K562 (cell line): ENCODE data around the gene CACNG7. TPM values are rescaled to one million over a fixed set of nuclear protein-coding genes. Genes with fewer than 3 reads are reported as not detected.

Experiments used
- ATAC-seq: fragments of 200-7000 bp; cut with Tn5 transposase; 3 replicates; pipeline ENCODE4 v1.9.1; 2020; ENCODE audit warnings: moderate library complexity
- BruUV-seq: library from RNA; stranded (reverse); fragments of 400-500 nt; replicated peaks from 2 replicates; lab custom pipeline; 2021; lab: Mats Ljungman, UMichigan
- CTCF ChIA-PET: fragments of 300-600 bp; formaldehyde crosslinking; extraction: SDS; loops from one replicate; lab custom pipeline; 2021; ENCODE audit warnings: low intra/inter-chr PET ratio; lab: Yijun Ruan, JAX
- POLR2A ChIA-PET: fragments of 300-600, 350-650 bp; sonication (Branson Sonifier 250); formaldehyde crosslinking; extraction: SDS; loops from one replicate; lab custom pipeline; 2021; ENCODE audit warnings: antibody characterized with exemption, inconsistent platforms; lab: Yijun Ruan, JAX
- DNase-seq, 4 experiments: peaks; one replicate each; pipeline versions ENCODE4 v3.0.0 to v3.0.0-alpha.2; 2011 to 2018; ENCODE audit warnings: low spot score in 3 of 4, mixed read lengths in 3 of 4; ENCODE audit errors: extremely low read depth in 1 of 4
- FAIRE-seq: peaks from 2 replicates; lab custom pipeline; 2011; peaks lifted over from hg19 to GRCh38; lab: Jason Lieb, UNC
- H2AFZ ChIP-seq: 2 replicates; pipeline ENCODE4 v1.6.0; 2011; ENCODE audit warnings: low read depth, low read length, control low read depth, inconsistent platforms
- H3K27ac ChIP-seq: fragments of 200-600 bp; 3 replicates; pipeline ENCODE4 v1.8.0; 2011; ENCODE audit warnings: low read depth, mild to moderate bottlenecking, control low read depth, inconsistent platforms, low read length, moderate library complexity, mixed read lengths; ENCODE audit errors: extremely low read depth
- H3K27me3 ChIP-seq, 2 experiments: fragments of 300-600 bp in 1 of 2; 2 replicates in 1 of 2; 3 replicates in 1 of 2; pipeline versions ENCODE4 v1.6.0 to v1.8.0; 2011; ENCODE audit warnings: inconsistent platforms in 2 of 2, low read length in 2 of 2, mild to moderate bottlenecking in 1 of 2, mixed read lengths in 1 of 2, moderate library complexity in 1 of 2; ENCODE audit not compliant: control insufficient read depth in 2 of 2, insufficient read depth in 2 of 2
- H3K36me3 ChIP-seq: fragments of 300-600 bp; 3 replicates; pipeline ENCODE4 v1.8.0; 2011; ENCODE audit warnings: mild to moderate bottlenecking, low read length, inconsistent platforms; ENCODE audit not compliant: control insufficient read depth, insufficient read depth
- H3K4me1 ChIP-seq, 2 experiments: fragments of 200-600 bp in 1 of 2; replicated peaks in 1 of 2; 2 replicates in 1 of 2; 3 replicates in 1 of 2; pipeline versions ENCODE4 v1.5.1 to v1.8.0; 2011; ENCODE audit warnings: inconsistent platforms in 2 of 2, low read length in 2 of 2, mild to moderate bottlenecking in 1 of 2, mixed read lengths in 1 of 2, moderate library complexity in 1 of 2; ENCODE audit not compliant: control insufficient read depth in 2 of 2, insufficient read depth in 2 of 2
- H3K4me2 ChIP-seq: 2 replicates; pipeline ENCODE4 v1.6.1; 2011; ENCODE audit warnings: low read length, control low read depth, inconsistent platforms, mixed read lengths; ENCODE audit not compliant: insufficient read depth
- H3K4me3 ChIP-seq: fragments of 200-600 bp; sonication (generic), shearing (Covaris generic); 2 replicates; pipeline ENCODE4 v1.5.1; 2016; ENCODE audit warnings: control low read depth, inconsistent platforms
- H3K79me2 ChIP-seq: fragments of 200-600 bp; 3 replicates; pipeline ENCODE4 v1.8.0; 2011; ENCODE audit warnings: low read length, inconsistent platforms; ENCODE audit not compliant: control insufficient read depth, insufficient read depth
- H3K9ac ChIP-seq, 2 experiments: 2 replicates each; pipeline versions ENCODE4 v1.6.0 to v1.6.1; 2011; ENCODE audit warnings: low read depth in 2 of 2, low read length in 2 of 2, control low read depth in 1 of 2, inconsistent platforms in 1 of 2, mild to moderate bottlenecking in 1 of 2, mixed read lengths in 1 of 2; ENCODE audit not compliant: insufficient read depth in 1 of 2
- H3K9me1 ChIP-seq: one replicate; pipeline ENCODE4 v1.6.0; 2011; ENCODE audit warnings: inconsistent platforms, mild to moderate bottlenecking, low read length, moderate library complexity; ENCODE audit not compliant: control insufficient read depth, insufficient read depth
- H3K9me3 ChIP-seq: replicated peaks from 2 replicates; pipeline ENCODE4 v1.5.1; 2011; ENCODE audit warnings: low read depth, low read length, inconsistent platforms; ENCODE audit not compliant: control insufficient read depth, insufficient read depth
- H4K20me1 ChIP-seq: replicated peaks from 2 replicates; pipeline ENCODE4 v1.6.1; 2011; ENCODE audit warnings: low read length, inconsistent platforms, mixed read lengths; ENCODE audit not compliant: control insufficient read depth, insufficient read depth
- ARHGAP35 ChIP-seq: fragments of 450-650 bp; IDR thresholded peaks from 2 replicates; pipeline ENCODE4 v1.6.1; 2018; ENCODE audit not compliant: partially characterized antibody
- BRCA1 ChIP-seq, 2 experiments: fragments of 450-650 bp in 1 of 2; sonication (generic) in 1 of 2; formaldehyde crosslinking in 1 of 2; IDR thresholded peaks; 2 replicates each; pipeline versions ENCODE4 v1.5.0 to v1.6.1; 2017 to 2020; ENCODE audit warnings: mild to moderate bottlenecking in 1 of 2, missing genetic modification reagents in 1 of 2
- CCAR2 ChIP-seq: fragments of 200-400 bp; formaldehyde crosslinking; IDR thresholded peaks from 2 replicates; pipeline ENCODE4 v1.6.1; 2017; ENCODE audit warnings: mild to moderate bottlenecking, low read depth, low read length
- COPS2 ChIP-seq: fragments of 450-650 bp; conservative IDR thresholded peaks from 2 replicates; pipeline ENCODE4 v1.6.1; 2016; ENCODE audit warnings: mild to moderate bottlenecking, moderate library complexity
- CREB3L1 ChIP-seq: fragments of 450-650 bp; IDR thresholded peaks from 2 replicates; pipeline ENCODE4 v1.6.1; 2014; ENCODE audit warnings: low read depth, mild to moderate bottlenecking, moderate library complexity, borderline replicate concordance
- EHMT2 ChIP-seq: fragments of 450-650 bp; IDR thresholded peaks from 2 replicates; pipeline ENCODE4 v1.6.1; 2018; ENCODE audit warnings: antibody characterized with exemption
- GMEB1 ChIP-seq: fragments of 250-450 bp; sonication (Bioruptor Pico); IDR thresholded peaks from 2 replicates; pipeline ENCODE4 v1.4.0; 2020; ENCODE audit warnings: mild to moderate bottlenecking
- NFATC3 ChIP-seq: fragments of 450-650 bp; IDR thresholded peaks from 2 replicates; pipeline ENCODE4 v1.6.1; 2017; ENCODE audit warnings: mild to moderate bottlenecking
- PPARD ChIP-seq: fragments of 250-450 bp; sonication (Bioruptor Pico); IDR thresholded peaks from 2 replicates; pipeline ENCODE4 v1.8.0; 2022; ENCODE audit warnings: inconsistent platforms, mild to moderate bottlenecking, moderate library complexity
- SNIP1 ChIP-seq: fragments of 450-650 bp; IDR thresholded peaks from 2 replicates; pipeline ENCODE4 v1.7.1; 2017; ENCODE audit warnings: low read depth, mild to moderate bottlenecking
- TBL1XR1 ChIP-seq, 2 experiments: IDR thresholded peaks; 2 replicates each; pipeline ENCODE4 v1.6.1; 2012; ENCODE audit warnings: improper control_type of control experiment in 2 of 2, low read length in 2 of 2, mild to moderate bottlenecking in 1 of 2
- TSC22D4 ChIP-seq: fragments of 450-650 bp; IDR thresholded peaks from 2 replicates; pipeline ENCODE4 v1.6.1; 2016; ENCODE audit warnings: missing genetic modification characterization, missing biosample characterization, control low read depth
- ZKSCAN8 ChIP-seq: fragments of 200-800 bp; sonication (Bioruptor generic); IDR thresholded peaks from 2 replicates; pipeline ENCODE4 v1.6.1; 2016; ENCODE audit warnings: missing genetic modification characterization, missing compliant biosample characterization
- ZNF445 ChIP-seq: fragments of 250-450 bp; sonication (Bioruptor Pico); IDR thresholded peaks from 2 replicates; pipeline ENCODE4 v1.4.0; 2020; ENCODE audit warnings: low read depth, mild to moderate bottlenecking, moderate library complexity
- ZNF586 ChIP-seq: fragments of 450-650 bp; formaldehyde crosslinking; conservative IDR thresholded peaks from 2 replicates; pipeline ENCODE4 v1.4.0; 2020; ENCODE audit warnings: mild to moderate bottlenecking, moderate library complexity
- ZNF699 ChIP-seq: fragments of 250-450 bp; sonication (Bioruptor Pico); IDR thresholded peaks from 2 replicates; pipeline ENCODE4 v1.8.0; 2021; ENCODE audit warnings: mild to moderate bottlenecking, moderate library complexity; ENCODE audit not compliant: insufficient replicate concordance
- WGBS: fragments of 100-300 bp; shearing (Covaris generic); methylation state at CpG from one replicate; pipeline ENCODE4 v1.1.6; 2016; ENCODE audit warnings: low coverage, mixed read lengths; ENCODE audit not compliant: insufficient coverage; ENCODE audit errors: missing lambda C conversion rate; 5-methylcytosine and 5-hydroxymethylcytosine counted together
- in situ Hi-C: fragments of 300-500 bp; cut with MboI; formaldehyde crosslinking; loops from 4 replicates; pipeline ENCODE4 v1.15.0; 2018; ENCODE audit warnings: inconsistent platforms, mixed read lengths
- intact Hi-C: fragments of 100-400 bp; cut with micrococcal nuclease; formaldehyde crosslinking; loops from 2 replicates; pipeline ENCODE4 v1.14.2; 2022
- polyA plus RNA-seq, 8 experiments: library from polyadenylated mRNA; depleted of rRNA in 4 of 8; stranded (reverse) in 5 of 8; unstranded in 3 of 8; fragments of >200 nt; fragmentation: Nextera tagmentation in 2 of 8; fragmentation: Illumina TruSeq in 1 of 8; extraction: Ambion mirVana in 2 of 8; extraction: Trizol in 1 of 8; gene quantifications; 2 replicates each; pipeline versions ENCODE4 v1.2.1 to v1.2.3, GENCODE V29; 2011 to 2014; ENCODE audit warnings: inconsistent platforms in 1 of 8, missing spikeins in 1 of 8
- total RNA-seq, 7 experiments: library from RNA; depleted of rRNA in 6 of 7; stranded (reverse); fragments of >200 nt in 6 of 7; fragmentation: Illumina TruSeq in 2 of 7; extraction: Trizol in 2 of 7; gene quantifications; 2 replicates each; pipeline versions ENCODE4 v1.2.1 to v1.2.3, GENCODE V29; 2011 to 2021; ENCODE audit warnings: low replicate concordance in 1 of 7
- TF ChIP-seq, protein P1 (sequence below): fragments of 150-350 bp; IDR thresholded peaks from 2 replicates; pipeline ENCODE4 v1.6.1; 2014; ENCODE audit warnings: low read depth, mild to moderate bottlenecking, low read length, borderline replicate concordance

CACNG7 gene
- total and polyA plus RNA-seq, 9 of the 15 experiments (the other 6 are each of a cell fraction or from before 2014, with no cell fraction given): not detected

- intact Hi-C loops: no loop called here
- no TSS peak for BruUV-seq
- peak overlapping the region in 1 of 2 experiments; percentile 81; a peak in 1 of 4 replicates for H3K9ac ChIP-seq
- TF ChIP-seq EHMT2 (no peak), TBL1XR1 (IDR thresholded peaks at IDR 0.05; ENCODE audit: low read length in 2 of 2) (no peak), ZKSCAN8 (no peak), SNIP1 (no peak), CCAR2 (no peak), COPS2 (no peak), ZNF699 (no peak), ARHGAP35 (no peak), CREB3L1 (no peak), PPARD (CRISPR knock-in tag) (no peak), ZNF445 (CRISPR knock-in tag) (no peak), TSC22D4 (tag) (no peak), NFATC3 (no peak), GMEB1 (no peak), BRCA1 (IDR thresholded peaks at IDR 0.05) (no peak), BRCA1 (CRISPR knock-in tag; IDR thresholded peaks at IDR 0.05) (no peak), ZNF586 (CRISPR knock-in tag) (no peak)
- TF ChIP-seq, protein P1, sequence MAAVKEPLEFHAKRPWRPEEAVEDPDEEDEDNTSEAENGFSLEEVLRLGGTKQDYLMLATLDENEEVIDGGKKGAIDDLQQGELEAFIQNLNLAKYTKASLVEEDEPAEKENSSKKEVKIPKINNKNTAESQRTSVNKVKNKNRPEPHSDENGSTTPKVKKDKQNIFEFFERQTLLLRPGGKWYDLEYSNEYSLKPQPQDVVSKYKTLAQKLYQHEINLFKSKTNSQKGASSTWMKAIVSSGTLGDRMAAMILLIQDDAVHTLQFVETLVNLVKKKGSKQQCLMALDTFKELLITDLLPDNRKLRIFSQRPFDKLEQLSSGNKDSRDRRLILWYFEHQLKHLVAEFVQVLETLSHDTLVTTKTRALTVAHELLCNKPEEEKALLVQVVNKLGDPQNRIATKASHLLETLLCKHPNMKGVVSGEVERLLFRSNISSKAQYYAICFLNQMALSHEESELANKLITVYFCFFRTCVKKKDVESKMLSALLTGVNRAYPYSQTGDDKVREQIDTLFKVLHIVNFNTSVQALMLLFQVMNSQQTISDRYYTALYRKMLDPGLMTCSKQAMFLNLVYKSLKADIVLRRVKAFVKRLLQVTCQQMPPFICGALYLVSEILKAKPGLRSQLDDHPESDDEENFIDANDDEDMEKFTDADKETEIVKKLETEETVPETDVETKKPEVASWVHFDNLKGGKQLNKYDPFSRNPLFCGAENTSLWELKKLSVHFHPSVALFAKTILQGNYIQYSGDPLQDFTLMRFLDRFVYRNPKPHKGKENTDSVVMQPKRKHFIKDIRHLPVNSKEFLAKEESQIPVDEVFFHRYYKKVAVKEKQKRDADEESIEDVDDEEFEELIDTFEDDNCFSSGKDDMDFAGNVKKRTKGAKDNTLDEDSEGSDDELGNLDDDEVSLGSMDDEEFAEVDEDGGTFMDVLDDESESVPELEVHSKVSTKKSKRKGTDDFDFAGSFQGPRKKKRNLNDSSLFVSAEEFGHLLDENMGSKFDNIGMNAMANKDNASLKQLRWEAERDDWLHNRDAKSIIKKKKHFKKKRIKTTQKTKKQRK: no peak
These were observed 34.5 kb upstream of the CACNG7 start for GRCh38 chr19:53874606-53874990.

More at GRCh38 chr19:53874606-53874990, 34.5 kb upstream of the CACNG7 start:
- WGBS: 74% methylated on average over 3 of the region's 6 CpGs
- CTCF ChIA-PET: no interaction called here
- H3K27me3 ChIP-seq: no peaks in the 10 kb centered on the region
- DNase-seq (no peak), FAIRE-seq (no peak), ATAC-seq (no peak)
- H3K36me3 ChIP-seq: peaks cover 42% of the 10 kb centered on the region; the same call in 2 of the 3 replicates
- H2AFZ ChIP-seq: no peak overlapping the region
- in situ Hi-C loops: no loop called here
- no peak overlapping the region for H3K27ac ChIP-seq
- 0 out of 2 replicates have a peak, but pooled peaks cover 5% of the 10 kb centered on the region for H4K20me1 ChIP-seq
- no peak overlapping the region for H3K4me2 ChIP-seq
- H3K4me1 ChIP-seq: peaks cover 13 to 41% of the 10 kb centered on the region in 2 experiments; a peak in 4 of 5 replicates
- H3K79me2 ChIP-seq: peaks cover 37% of the 10 kb centered on the region
- no peaks in the 10 kb centered on the region for H3K9me1 ChIP-seq
- POLR2A ChIA-PET: no interaction called here
- no peaks in the 10 kb centered on the region for H3K9me3 ChIP-seq
- no peak overlapping the region for H3K4me3 ChIP-seq
